HCT116 (cell line): ENCODE data around the gene NHERF2. TPM values are rescaled to one million over a fixed set of nuclear protein-coding genes. Genes with fewer than 3 reads are reported as not detected.

ENCODE experiments used
- ATAC-seq: fragments of 200-7000 bp; cut with Tn5 transposase; 2 replicates; pipeline ENCODE4 v1.9.1; 2020; ENCODE audit warnings: mild to moderate bottlenecking, moderate library complexity
- BruUV-seq: library from RNA; stranded (reverse); fragments of 400-500 nt; replicated peaks from 2 replicates; lab custom pipeline; 2021; lab: Mats Ljungman, UMichigan
- CTCF ChIA-PET: fragments of 300-600 bp; sonication (Branson Sonifier 250); formaldehyde crosslinking; loops from one replicate; lab custom pipeline; 2021; ENCODE audit warnings: antibody characterized with exemption; lab: Charles Lee
- POLR2A ChIA-PET: fragments of 300-600, 350-600 bp; sonication (Branson Sonifier 250); formaldehyde crosslinking; loops from one replicate; lab custom pipeline; 2021; ENCODE audit warnings: antibody characterized with exemption; lab: Charles Lee
- RAD21 ChIA-PET, 2 experiments: fragments of 300-600 bp; sonication (Branson Sonifier 250); formaldehyde crosslinking; loops; one replicate each; lab custom pipeline; 2023; ENCODE audit warnings: low total read pairs in 2 of 2; ENCODE audit not compliant: uncharacterized antibody in 2 of 2, unreplicated experiment in 2 of 2, low non-redundant PET in 1 of 2; lab: Charles Lee
- DNase-seq: peaks from one replicate; pipeline ENCODE4 v3.0.0-alpha.2; 2010; ENCODE audit warnings: low read depth, low spot score
- H2AFZ ChIP-seq: fragments of 200-600 bp; shearing (Covaris generic), sonication (generic); 2 replicates; pipeline ENCODE4 v1.6.1; 2017; ENCODE audit warnings: low read depth, mixed run types, mixed read lengths, antibody characterized with exemption, low read length; ENCODE audit not compliant: poor library complexity, severe bottlenecking
- H3K27ac ChIP-seq: 2 replicates; pipeline ENCODE4 v1.5.1; 2012; ENCODE audit warnings: low read depth, low read length
- H3K27me3 ChIP-seq: fragments of 200-600 bp; sonication (generic); 2 replicates; pipeline ENCODE4 v1.6.1; 2016; ENCODE audit warnings: mixed run types, low read length, mixed read lengths; ENCODE audit not compliant: insufficient read depth
- H3K36me3 ChIP-seq, 2 experiments: fragments of 200-500 bp in 1 of 2; fragments of 200-600 bp in 1 of 2; sonication (Bioruptor generic) in 1 of 2; sonication (generic) in 1 of 2; 2 replicates each; pipeline versions ENCODE4 v1.5.1 to v1.6.1; 2014 to 2016; ENCODE audit warnings: low read length in 2 of 2, inconsistent platforms in 1 of 2, mixed read lengths in 1 of 2, mixed run types in 1 of 2; ENCODE audit not compliant: insufficient read depth in 2 of 2, control insufficient read depth in 1 of 2
- H3K4me1 ChIP-seq, 2 experiments: fragments of 200-600 bp in 1 of 2; sonication (generic) in 1 of 2; 2 replicates each; pipeline versions ENCODE4 v1.5.1 to v1.6.1; 2012 to 2017; ENCODE audit warnings: low read length in 2 of 2, inconsistent platforms in 1 of 2, mild to moderate bottlenecking in 1 of 2, mixed read lengths in 1 of 2, mixed run types in 1 of 2, moderate library complexity in 1 of 2; ENCODE audit not compliant: insufficient read depth in 2 of 2, control insufficient read depth in 1 of 2
- H3K4me2 ChIP-seq: fragments of 200-600 bp; sonication (generic); 2 replicates; pipeline ENCODE4 v1.6.1; 2017; ENCODE audit warnings: mixed run types, low read length, mixed read lengths
- H3K4me3 ChIP-seq, 2 experiments: fragments of 200-600 bp in 1 of 2; sonication (generic) in 1 of 2; replicated peaks in 1 of 2; 2 replicates each; pipeline ENCODE4 v1.5.1; 2011 to 2016; ENCODE audit warnings: low read length in 2 of 2, control low read depth in 1 of 2, low read depth in 1 of 2, mild to moderate bottlenecking in 1 of 2, mixed read lengths in 1 of 2, mixed run types in 1 of 2
- H3K79me2 ChIP-seq: fragments of 200-600 bp; sonication (generic); 2 replicates; pipeline ENCODE4 v1.6.1; 2017; ENCODE audit warnings: mild to moderate bottlenecking, mixed run types, low read length, moderate library complexity, mixed read lengths; ENCODE audit not compliant: insufficient read depth
- H3K9ac ChIP-seq: fragments of 200-600 bp; sonication (generic); 2 replicates; pipeline ENCODE4 v1.6.1; 2016; ENCODE audit warnings: low read length, mixed read lengths
- H3K9me2 ChIP-seq: fragments of 200-600 bp; sonication (generic), shearing (Covaris generic); 2 replicates; pipeline ENCODE4 v1.6.1; 2017; ENCODE audit warnings: mixed run types, mild to moderate bottlenecking, moderate library complexity; ENCODE audit not compliant: insufficient read depth
- H3K9me3 ChIP-seq, 2 experiments: fragments of 200-500 bp in 1 of 2; fragments of 200-600 bp in 1 of 2; sonication (Bioruptor generic) in 1 of 2; sonication (generic) in 1 of 2; 2 replicates each; pipeline ENCODE4 v1.6.1; 2014 to 2017; ENCODE audit warnings: low read length in 2 of 2, mixed read lengths in 2 of 2, inconsistent platforms in 1 of 2, low read depth in 1 of 2, mild to moderate bottlenecking in 1 of 2, mixed run types in 1 of 2, moderate library complexity in 1 of 2; ENCODE audit not compliant: control insufficient read depth in 1 of 2, insufficient read depth in 1 of 2
- H4K20me1 ChIP-seq: fragments of 200-600 bp; sonication (generic), shearing (Covaris generic); 2 replicates; pipeline ENCODE4 v1.6.1; 2017; ENCODE audit warnings: mixed run types, mild to moderate bottlenecking, moderate library complexity; ENCODE audit not compliant: insufficient read depth
- ATF3 ChIP-seq: IDR thresholded peaks from 2 replicates; pipeline ENCODE4 v1.6.1; 2012
- CBX3 ChIP-seq: IDR thresholded peaks from 2 replicates; pipeline ENCODE4 v1.6.1; 2012; ENCODE audit warnings: low read depth
- CEBPB ChIP-seq: IDR thresholded peaks from 2 replicates; pipeline ENCODE4 v1.6.1; 2012; ENCODE audit warnings: low read depth
- CTCF ChIP-seq, 3 experiments: fragments of 200-600 bp in 1 of 3; sonication (generic) in 1 of 3; IDR thresholded peaks in 2 of 3; conservative IDR thresholded peaks in 1 of 3; 2 replicates each; pipeline ENCODE4 v1.5.1; 2012 to 2017; ENCODE audit warnings: low read depth in 2 of 3, low read length in 2 of 3, antibody characterized with exemption in 1 of 3, borderline replicate concordance in 1 of 3, control low read depth in 1 of 3, mild to moderate bottlenecking in 1 of 3, mixed read lengths in 1 of 3, mixed run types in 1 of 3, moderate library complexity in 1 of 3; ENCODE audit not compliant: insufficient read depth in 1 of 3
- EGR1 ChIP-seq: IDR thresholded peaks from 2 replicates; pipeline ENCODE4 v1.6.1; 2012; ENCODE audit warnings: low read depth
- ELF1 ChIP-seq: IDR thresholded peaks from 2 replicates; pipeline ENCODE4 v1.6.1; 2012; ENCODE audit warnings: low read depth, borderline replicate concordance
- EZH2 ChIP-seq: fragments of 200-600 bp; sonication (generic); IDR thresholded peaks from 2 replicates; pipeline ENCODE4 v1.6.1; 2017; ENCODE audit warnings: antibody characterized with exemption, mixed run types
- EZH2phosphoT487 ChIP-seq: fragments of 200-600 bp; IDR thresholded peaks from 2 replicates; pipeline ENCODE4 v1.6.1; 2018; ENCODE audit warnings: antibody characterized with exemption, borderline replicate concordance
- FOSL1 ChIP-seq: IDR thresholded peaks from 2 replicates; pipeline ENCODE4 v1.6.1; 2012; ENCODE audit warnings: low read depth
- JUND ChIP-seq: IDR thresholded peaks from 2 replicates; pipeline ENCODE4 v1.6.1; 2012
- MAX ChIP-seq: IDR thresholded peaks from 2 replicates; pipeline ENCODE4 v1.6.1; 2012
- RAD21 ChIP-seq: IDR thresholded peaks from 2 replicates; pipeline ENCODE4 v1.6.1; 2012; ENCODE audit warnings: low read depth, mild to moderate bottlenecking
- SIN3A ChIP-seq: IDR thresholded peaks from 2 replicates; pipeline ENCODE4 v1.6.1; 2012; ENCODE audit warnings: low read depth
- SP1 ChIP-seq: IDR thresholded peaks from 2 replicates; pipeline ENCODE4 v1.6.1; 2012; ENCODE audit warnings: low read depth
- SRF ChIP-seq: IDR thresholded peaks from 2 replicates; pipeline ENCODE4 v1.6.1; 2012; ENCODE audit warnings: low read depth
- TCF7L2 ChIP-seq: IDR thresholded peaks from 2 replicates; pipeline ENCODE4 v1.7.0; 2011; ENCODE audit warnings: borderline replicate concordance, inconsistent platforms; ENCODE audit not compliant: insufficient read depth, insufficient read length; ENCODE audit errors: extremely low read depth
- YY1 ChIP-seq: IDR thresholded peaks from 2 replicates; pipeline ENCODE4 v1.6.1; 2011; ENCODE audit warnings: low read length, low read depth, moderate library complexity, mild to moderate bottlenecking; ENCODE audit not compliant: insufficient replicate concordance; ENCODE audit errors: extremely low read depth
- ZFX ChIP-seq: fragments of 450-650 bp; IDR thresholded peaks from 2 replicates; pipeline ENCODE4 v1.6.1; 2017
- ZNF274 ChIP-seq: fragments of 200-500 bp; sonication (Bioruptor generic); IDR thresholded peaks from 2 replicates; pipeline ENCODE4 v1.6.1; 2014; ENCODE audit warnings: mild to moderate bottlenecking, low read depth, low read length, inconsistent platforms
- intact Hi-C: fragments of 100-400 bp; cut with micrococcal nuclease; formaldehyde crosslinking; loops from 2 replicates; pipeline ENCODE4 v1.10.0; 2022
- total RNA-seq: library from RNA; stranded (reverse); gene quantifications from one replicate; pipeline ENCODE4 v1.2.1, GENCODE V29; 2021; ENCODE audit not compliant: unreplicated experiment
- TF ChIP-seq, protein P1 (sequence below): IDR thresholded peaks from 2 replicates; pipeline ENCODE4 v1.6.1; 2011; ENCODE audit warnings: mild to moderate bottlenecking, low read length, moderate library complexity; ENCODE audit not compliant: insufficient replicate concordance; ENCODE audit errors: extremely low read depth

Gene NHERF2
- total RNA-seq, 1 experiment from 2014 or later: 58.4 TPM

GRCh38 chr16:2082171-2082982 is 55.7 kb downstream of the NHERF2 start (continued):
- TF ChIP-seq ZFX: no peak
- no peak for TF ChIP-seq EZH2phosphoT487
- no peak for TF ChIP-seq EZH2
- no peak for TF ChIP-seq ZNF274
- TF ChIP-seq MAX: no peak
- no peak for TF ChIP-seq SP1
- no peak for TF ChIP-seq RAD21

- RAD21 ChIA-PET: no interaction called here
- no peaks in the 10 kb centered on the region for H4K20me1 ChIP-seq
- H3K9me3 ChIP-seq: no peaks in the 10 kb centered on the region
- H2AFZ ChIP-seq: no peak overlapping the region
- H3K36me3 ChIP-seq: peaks cover 2 to 3% of the 10 kb centered on the region in 2 experiments; a peak in 1 of 4 replicates
- DNase-seq (no peak), ATAC-seq (no peak)
- H3K79me2 ChIP-seq: no peaks in the 10 kb centered on the region
- no peaks in the 10 kb centered on the region for H3K4me1 ChIP-seq
- no TSS peak for BruUV-seq
- H3K4me2 ChIP-seq: no peak overlapping the region
- CTCF ChIA-PET: no interaction called here
- no peaks in the 10 kb centered on the region for H3K9me2 ChIP-seq
- intact Hi-C loops: no loop called here
- H3K27ac ChIP-seq: no peak overlapping the region
- POLR2A ChIA-PET: interaction anchor here (1.1 kb wide), 1 partner anchor 73 kb away, joined by 4 read pairs; the partner anchor contains the start of gene TRAF7
- no peaks in the 10 kb centered on the region for H3K27me3 ChIP-seq
- H3K9ac ChIP-seq: no peak overlapping the region
- no peak overlapping the region for H3K4me3 ChIP-seq
- TF ChIP-seq ZNF274 (no peak), FOSL1 (no peak), CEBPB (no peak), YY1 (no peak), ELF1 (no peak), ATF3 (no peak), SIN3A (no peak), CBX3 (no peak), JUND (no peak), TCF7L2 (no peak), CTCF (IDR thresholded peaks at IDR 0.05 in 2 of 3, conservative IDR thresholded peaks at IDR 0.05 in 1 of 3; ENCODE audit: borderline replicate concordance in 1 of 3, insufficient read depth in 1 of 3, low read depth in 2 of 3, low read length in 2 of 3) (no peak), SRF (no peak), EGR1 (no peak)
- TF ChIP-seq, protein P1, sequence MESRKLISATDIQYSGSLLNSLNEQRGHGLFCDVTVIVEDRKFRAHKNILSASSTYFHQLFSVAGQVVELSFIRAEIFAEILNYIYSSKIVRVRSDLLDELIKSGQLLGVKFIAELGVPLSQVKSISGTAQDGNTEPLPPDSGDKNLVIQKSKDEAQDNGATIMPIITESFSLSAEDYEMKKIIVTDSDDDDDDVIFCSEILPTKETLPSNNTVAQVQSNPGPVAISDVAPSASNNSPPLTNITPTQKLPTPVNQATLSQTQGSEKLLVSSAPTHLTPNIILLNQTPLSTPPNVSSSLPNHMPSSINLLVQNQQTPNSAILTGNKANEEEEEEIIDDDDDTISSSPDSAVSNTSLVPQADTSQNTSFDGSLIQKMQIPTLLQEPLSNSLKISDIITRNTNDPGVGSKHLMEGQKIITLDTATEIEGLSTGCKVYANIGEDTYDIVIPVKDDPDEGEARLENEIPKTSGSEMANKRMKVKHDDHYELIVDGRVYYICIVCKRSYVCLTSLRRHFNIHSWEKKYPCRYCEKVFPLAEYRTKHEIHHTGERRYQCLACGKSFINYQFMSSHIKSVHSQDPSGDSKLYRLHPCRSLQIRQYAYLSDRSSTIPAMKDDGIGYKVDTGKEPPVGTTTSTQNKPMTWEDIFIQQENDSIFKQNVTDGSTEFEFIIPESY: no peak
These were observed 56.3 kb downstream of the NHERF2 start for GRCh38 chr16:2082983-2083364.
